B cell (primary cell): Measurements from ENCODE around the gene TUBA4A.

Experiments
- EZH2 ChIP-seq: IDR thresholded peaks from 2 replicates; pipeline ENCODE4 v1.6.1; 2012; ENCODE audit warnings: borderline replicate concordance, low read depth, mild to moderate bottlenecking, moderate library complexity, low read length; ENCODE audit not compliant: insufficient read depth, poor library complexity, severe bottlenecking
- TF ChIP-seq, protein P1 (sequence below): fragments of 200-600 bp; IDR thresholded peaks from one replicate; pipeline ENCODE4 v1.8.0; 2022; ENCODE audit warnings: antibody characterized with exemption, mild to moderate bottlenecking

DNA sequence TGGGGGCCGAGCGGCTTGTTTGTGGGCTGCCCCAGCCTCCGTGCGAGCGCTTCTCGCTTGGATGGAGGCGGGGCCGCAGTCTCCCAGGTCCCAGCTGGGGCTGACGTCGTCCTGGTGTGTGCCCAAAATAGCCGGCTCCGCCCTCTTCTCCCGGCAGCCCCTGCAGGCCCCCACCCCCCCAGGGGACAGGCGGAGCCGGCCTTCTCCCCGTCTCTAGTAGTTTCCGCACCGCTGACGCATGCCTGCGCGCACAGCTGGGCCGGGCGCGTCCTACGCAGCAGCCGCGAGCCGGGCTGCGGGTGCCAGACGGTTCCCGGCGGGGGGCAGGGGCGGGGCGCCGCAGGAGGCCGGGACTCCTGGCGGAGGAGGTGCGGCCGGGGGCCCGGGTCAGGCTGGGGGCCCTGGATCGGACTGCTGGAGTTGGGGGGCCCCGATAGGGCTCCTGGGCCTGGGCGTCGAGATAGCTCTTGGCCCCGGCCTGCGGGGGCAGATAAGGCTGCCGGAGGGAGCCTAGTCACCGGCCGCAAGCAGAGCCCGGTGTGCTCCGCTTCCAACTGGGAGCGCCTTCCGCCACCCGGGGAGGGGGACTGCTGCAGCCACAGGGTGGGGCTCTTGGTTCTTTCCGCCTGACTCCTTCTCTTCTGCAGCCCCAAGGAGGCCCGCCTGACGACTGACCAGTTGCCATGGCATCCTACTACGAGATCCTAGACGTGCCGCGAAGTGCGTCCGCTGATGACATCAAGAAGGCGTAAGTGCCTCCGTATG is 25.6 kb upstream of the TUBA4A start, which contains the start of gene DNAJB2:
- TF ChIP-seq, protein P1, sequence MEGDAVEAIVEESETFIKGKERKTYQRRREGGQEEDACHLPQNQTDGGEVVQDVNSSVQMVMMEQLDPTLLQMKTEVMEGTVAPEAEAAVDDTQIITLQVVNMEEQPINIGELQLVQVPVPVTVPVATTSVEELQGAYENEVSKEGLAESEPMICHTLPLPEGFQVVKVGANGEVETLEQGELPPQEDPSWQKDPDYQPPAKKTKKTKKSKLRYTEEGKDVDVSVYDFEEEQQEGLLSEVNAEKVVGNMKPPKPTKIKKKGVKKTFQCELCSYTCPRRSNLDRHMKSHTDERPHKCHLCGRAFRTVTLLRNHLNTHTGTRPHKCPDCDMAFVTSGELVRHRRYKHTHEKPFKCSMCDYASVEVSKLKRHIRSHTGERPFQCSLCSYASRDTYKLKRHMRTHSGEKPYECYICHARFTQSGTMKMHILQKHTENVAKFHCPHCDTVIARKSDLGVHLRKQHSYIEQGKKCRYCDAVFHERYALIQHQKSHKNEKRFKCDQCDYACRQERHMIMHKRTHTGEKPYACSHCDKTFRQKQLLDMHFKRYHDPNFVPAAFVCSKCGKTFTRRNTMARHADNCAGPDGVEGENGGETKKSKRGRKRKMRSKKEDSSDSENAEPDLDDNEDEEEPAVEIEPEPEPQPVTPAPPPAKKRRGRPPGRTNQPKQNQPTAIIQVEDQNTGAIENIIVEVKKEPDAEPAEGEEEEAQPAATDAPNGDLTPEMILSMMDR, result no peak
- no peak for TF ChIP-seq EZH2
